Fibroblast of mammary gland (primary cell): ENCODE data around the gene IL6R.
"Not testable (repeated sequence)": the region's sequence is repeated elsewhere in the genome, so short reads cannot be mapped to it uniquely, and the experiment has no call there.

Experiments used
- DNase-seq: peaks from one replicate; pipeline ENCODE4 v3.0.0-alpha.2; 2010; ENCODE audit warnings: low read depth
- H3K4me3 ChIP-seq: 2 replicates; pipeline ENCODE4 v1.5.1; 2011; ENCODE audit warnings: low read depth, mild to moderate bottlenecking, low read length, moderate library complexity; ENCODE audit not compliant: control insufficient read depth
- TF ChIP-seq, protein P1 (sequence below): conservative IDR thresholded peaks from 2 replicates; pipeline ENCODE4 v1.5.1; 2011; ENCODE audit warnings: low read depth, low read length, inconsistent platforms; ENCODE audit not compliant: control insufficient read depth, insufficient read depth

Gene IL6R

DNA sequence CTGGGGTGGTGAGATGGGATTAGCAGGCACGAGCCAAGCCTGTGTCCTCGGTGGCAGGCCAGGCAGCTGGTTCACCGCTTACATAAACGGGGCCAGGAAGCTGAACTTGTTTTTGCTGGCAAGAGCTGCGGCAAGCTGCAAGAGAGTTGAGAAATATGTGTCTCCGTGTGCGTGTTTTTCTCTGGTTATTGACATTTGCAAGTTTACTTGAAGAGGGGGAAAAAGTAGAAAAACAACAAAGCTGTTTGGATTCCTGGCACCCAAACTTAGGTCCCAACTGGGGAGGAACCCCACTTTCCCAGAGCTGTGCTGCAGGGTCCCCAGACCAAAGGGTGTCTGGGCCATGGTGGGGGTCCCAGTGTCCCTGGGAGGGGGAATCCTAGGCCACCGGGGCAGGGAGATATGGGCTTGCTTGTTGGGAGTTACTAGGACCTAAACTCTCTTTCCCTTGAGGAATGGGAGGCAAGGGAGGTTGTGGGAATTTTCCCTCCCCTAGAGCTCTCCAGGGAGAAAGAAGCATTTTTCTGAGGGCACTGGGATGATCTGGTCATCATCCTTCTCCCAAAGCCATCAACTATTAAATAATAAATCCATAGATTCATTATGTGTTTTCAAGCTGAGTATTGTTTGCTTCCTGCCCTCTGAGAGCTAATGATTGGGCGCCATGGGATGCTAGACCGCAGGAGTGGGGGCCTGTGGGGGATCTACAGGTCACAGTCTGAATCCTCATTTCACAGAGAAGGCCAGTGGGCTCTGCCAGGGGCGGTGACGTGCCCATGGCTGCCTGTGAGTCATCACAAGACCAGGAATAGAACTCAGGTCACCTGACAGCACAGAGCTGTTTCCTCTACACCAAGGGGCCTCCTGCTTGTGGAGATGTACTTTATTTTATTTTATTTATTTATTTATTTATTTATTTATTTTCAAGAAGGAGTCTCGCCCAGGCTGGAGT is 14.8 kb downstream of the IL6R start:
- TF ChIP-seq, protein P1, sequence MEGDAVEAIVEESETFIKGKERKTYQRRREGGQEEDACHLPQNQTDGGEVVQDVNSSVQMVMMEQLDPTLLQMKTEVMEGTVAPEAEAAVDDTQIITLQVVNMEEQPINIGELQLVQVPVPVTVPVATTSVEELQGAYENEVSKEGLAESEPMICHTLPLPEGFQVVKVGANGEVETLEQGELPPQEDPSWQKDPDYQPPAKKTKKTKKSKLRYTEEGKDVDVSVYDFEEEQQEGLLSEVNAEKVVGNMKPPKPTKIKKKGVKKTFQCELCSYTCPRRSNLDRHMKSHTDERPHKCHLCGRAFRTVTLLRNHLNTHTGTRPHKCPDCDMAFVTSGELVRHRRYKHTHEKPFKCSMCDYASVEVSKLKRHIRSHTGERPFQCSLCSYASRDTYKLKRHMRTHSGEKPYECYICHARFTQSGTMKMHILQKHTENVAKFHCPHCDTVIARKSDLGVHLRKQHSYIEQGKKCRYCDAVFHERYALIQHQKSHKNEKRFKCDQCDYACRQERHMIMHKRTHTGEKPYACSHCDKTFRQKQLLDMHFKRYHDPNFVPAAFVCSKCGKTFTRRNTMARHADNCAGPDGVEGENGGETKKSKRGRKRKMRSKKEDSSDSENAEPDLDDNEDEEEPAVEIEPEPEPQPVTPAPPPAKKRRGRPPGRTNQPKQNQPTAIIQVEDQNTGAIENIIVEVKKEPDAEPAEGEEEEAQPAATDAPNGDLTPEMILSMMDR = no peak
- H3K4me3 ChIP-seq = no peak overlapping the region

DNA sequence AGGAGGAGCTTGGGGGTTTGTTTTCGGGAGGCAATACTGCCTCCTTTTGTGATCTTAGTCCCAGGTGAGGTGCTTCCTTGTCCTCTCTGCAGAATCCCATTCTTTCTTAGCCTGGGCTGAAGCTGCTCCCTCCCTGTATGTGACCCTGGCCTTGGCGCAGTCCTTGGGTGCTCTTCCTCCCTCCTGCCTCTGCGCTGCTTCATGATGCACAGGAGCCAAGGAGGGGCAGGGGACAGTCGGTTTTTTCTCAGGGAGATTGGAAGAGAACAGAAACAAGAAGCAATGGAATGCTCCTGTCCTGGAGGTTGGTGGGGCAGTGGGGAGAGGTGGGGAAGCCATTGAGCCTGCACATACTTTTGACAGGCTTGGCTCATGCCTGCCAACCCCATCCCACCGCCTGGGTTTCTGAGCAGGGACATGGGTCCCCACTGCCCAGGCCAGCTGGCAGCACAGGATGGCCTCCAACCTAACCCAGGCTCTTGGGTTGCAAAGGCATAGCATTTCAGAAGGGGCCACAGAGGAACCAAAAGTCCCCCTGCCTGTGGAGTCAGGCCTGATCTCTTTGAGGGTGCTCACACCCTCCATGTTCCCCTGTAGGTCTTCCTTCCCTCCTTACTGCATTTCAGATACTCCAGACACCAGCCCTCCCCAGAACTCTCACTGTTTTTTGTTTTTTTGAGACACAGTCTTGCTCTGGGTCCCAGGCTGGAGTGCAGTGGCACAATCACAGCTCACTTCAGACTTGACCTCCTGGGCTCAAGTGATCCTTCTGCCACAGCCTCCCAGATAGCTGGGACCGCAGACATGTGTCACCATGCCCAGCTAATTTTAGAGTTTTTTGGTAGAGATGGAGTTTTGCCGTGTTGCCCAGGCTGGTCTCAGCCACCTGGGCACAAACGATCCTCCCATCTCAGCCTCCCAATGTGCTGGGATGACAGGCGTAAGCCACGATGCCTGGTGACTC is 16.1 kb downstream of the IL6R start:
- TF ChIP-seq, protein P1 = no peak
- no peak for DNase-seq
- no peak overlapping the region for H3K4me3 ChIP-seq

More for the DNA sequence above, 14.8 kb downstream of the IL6R start:
- DNase-seq = peak; percentile 96

DNA sequence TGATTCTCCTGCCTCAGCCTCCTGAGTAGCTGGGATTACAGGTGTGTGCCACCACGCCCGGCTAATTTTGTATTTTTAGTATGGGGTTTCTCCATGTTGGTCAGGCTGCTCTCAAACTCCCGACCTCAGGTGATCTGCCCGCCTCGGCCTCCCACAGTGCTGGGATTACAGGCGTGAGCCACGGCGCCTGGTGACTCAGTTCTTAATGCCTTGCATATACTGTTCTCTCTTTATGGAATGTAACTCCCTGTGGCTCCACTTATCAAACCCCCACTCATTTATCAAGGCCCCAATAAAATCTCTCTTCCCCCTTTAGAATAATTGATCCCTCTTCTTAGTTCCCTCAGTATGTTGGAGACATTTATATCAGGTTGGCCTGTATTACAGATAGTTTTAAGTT is 16.9 kb downstream of the IL6R start:
- H3K4me3 ChIP-seq, DNase-seq: not testable (repeated sequence)

GRCh38 chr1:154422521-154422920 is 17.4 kb downstream of the IL6R start:
- H3K4me3 ChIP-seq = no peak overlapping the region
- TF ChIP-seq, protein P1 = no peak
- no peak for DNase-seq

DNA sequence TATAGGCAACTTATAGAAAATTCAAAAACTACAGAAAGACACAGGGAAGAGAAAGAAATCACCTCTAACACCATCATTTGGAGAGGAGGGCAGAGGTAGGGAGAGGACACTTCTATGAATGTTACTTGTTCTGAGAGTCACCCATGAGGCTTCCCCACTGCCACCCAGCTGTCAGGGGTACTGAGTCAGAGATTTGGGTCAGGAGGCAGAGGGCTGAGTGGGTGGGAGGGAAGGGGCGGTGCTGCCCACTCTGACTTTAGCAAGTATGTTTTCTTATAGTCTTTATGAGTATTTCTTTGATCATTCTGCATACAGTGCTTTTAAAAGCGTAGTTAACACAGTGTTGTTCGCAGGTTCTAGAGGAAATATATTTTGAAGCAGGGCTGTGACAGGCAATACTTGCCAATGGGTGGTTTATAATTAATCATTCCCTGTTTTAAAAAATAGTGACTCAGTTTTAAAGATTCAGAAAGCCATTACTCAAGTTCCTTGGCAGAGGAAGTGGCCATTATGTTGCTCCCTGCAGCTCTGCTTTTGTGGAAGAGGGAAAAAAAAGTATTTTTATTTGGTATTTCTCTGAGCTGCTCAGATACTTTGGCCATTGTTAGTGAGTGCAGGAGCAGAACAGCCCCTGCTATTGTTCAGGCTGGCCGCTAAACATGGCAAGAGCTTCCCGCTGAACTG is 18.3 kb downstream of the IL6R start:
- TF ChIP-seq, protein P1 = no peak
- DNase-seq = peak; percentile 73
- no peak overlapping the region for H3K4me3 ChIP-seq

- no peak for DNase-seq
- H3K4me3 ChIP-seq = no peak overlapping the region
- TF ChIP-seq, protein P1 = no peak
These were observed 18.8 kb downstream of the IL6R start for GRCh38 chr1:154423988-154424326.

DNA sequence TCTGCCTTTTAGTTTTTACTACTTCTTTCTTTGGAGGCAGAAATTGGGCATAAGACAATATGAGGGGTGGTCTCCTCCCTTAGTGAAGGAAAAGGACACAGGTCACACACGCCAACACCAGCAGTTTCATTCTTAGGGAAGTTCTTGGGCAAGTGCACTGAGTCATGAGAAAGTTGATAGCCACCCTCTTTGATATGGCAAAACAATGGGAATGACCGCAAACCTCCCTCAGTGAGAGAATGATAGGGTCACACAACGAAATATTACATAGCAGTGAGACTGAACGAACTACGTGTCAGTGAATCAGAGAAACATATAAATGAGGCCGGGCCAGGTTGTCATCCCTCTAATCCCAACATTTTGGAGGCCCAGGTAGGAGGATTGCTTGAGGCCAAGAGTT is 20.0 kb downstream of the IL6R start:
- H3K4me3 ChIP-seq = no peak overlapping the region
- DNase-seq = no peak
- TF ChIP-seq, protein P1 = no peak
